Mammary epithelial cell (primary cell): ENCODE data around the gene ZMYND11.

Experiments
- EZH2 ChIP-seq: IDR thresholded peaks from 2 replicates; pipeline ENCODE4 v1.6.1; 2012; ENCODE audit warnings: low read length, inconsistent platforms, borderline replicate concordance
- TF ChIP-seq, protein P1 (sequence below), 2 donors: IDR thresholded peaks in 1 of 2; conservative IDR thresholded peaks in 1 of 2; 2 replicates each; pipeline ENCODE4 v1.5.1; 2011 to 2012; ENCODE audit warnings: inconsistent platforms in 2 of 2, low read length in 2 of 2, mild to moderate bottlenecking in 2 of 2, control low read depth in 1 of 2, low read depth in 1 of 2; ENCODE audit not compliant: insufficient read depth in 1 of 2; ENCODE audit errors: extremely low read depth in 1 of 2

DNA sequence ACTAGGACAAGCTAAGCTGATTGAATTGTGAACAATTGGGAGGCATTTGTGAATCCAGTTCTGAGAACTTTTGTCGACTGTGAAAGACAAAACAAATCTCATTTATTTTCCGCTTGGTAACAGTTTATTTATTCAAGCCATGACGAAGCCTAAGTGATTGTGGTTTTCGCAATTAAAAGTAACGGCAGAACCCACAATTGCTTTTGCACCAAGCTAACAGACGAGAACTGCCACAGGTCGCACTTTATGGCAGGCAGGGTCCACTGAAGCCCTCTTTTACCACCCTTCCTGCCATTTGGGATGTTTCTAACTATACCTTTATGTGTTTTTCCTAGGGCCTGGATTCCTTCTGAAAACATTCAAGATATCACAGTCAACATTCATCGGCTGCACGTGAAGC is 111.2 kb downstream of the ZMYND11 start:
- TF ChIP-seq EZH2, result no peak
- TF ChIP-seq, protein P1, sequence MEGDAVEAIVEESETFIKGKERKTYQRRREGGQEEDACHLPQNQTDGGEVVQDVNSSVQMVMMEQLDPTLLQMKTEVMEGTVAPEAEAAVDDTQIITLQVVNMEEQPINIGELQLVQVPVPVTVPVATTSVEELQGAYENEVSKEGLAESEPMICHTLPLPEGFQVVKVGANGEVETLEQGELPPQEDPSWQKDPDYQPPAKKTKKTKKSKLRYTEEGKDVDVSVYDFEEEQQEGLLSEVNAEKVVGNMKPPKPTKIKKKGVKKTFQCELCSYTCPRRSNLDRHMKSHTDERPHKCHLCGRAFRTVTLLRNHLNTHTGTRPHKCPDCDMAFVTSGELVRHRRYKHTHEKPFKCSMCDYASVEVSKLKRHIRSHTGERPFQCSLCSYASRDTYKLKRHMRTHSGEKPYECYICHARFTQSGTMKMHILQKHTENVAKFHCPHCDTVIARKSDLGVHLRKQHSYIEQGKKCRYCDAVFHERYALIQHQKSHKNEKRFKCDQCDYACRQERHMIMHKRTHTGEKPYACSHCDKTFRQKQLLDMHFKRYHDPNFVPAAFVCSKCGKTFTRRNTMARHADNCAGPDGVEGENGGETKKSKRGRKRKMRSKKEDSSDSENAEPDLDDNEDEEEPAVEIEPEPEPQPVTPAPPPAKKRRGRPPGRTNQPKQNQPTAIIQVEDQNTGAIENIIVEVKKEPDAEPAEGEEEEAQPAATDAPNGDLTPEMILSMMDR (conservative IDR thresholded peaks at IDR 0.05 in 1 of 2, IDR thresholded peaks at IDR 0.05 in 1 of 2; ENCODE audit: extremely low read depth in 1 of 2, insufficient read depth in 1 of 2, low read depth in 1 of 2, low read length in 2 of 2), result no peak
